Esophagus squamous epithelium (tissue), 4 donors: Measurements from ENCODE around the gene KCNJ9.

Experiments used
- POLR2A ChIP-seq, 4 donors: fragments of 450-650 bp; IDR thresholded peaks; one replicate each; pipeline ENCODE4 v1.6.1; 2017; ENCODE audit warnings: antibody characterized with exemption in 4 of 4, mild to moderate bottlenecking in 4 of 4, moderate library complexity in 3 of 4
- TF ChIP-seq, protein P1 (sequence below), 6 experiments: fragments of 450-650 bp in 4 of 6; fragments of 200-600 bp in 2 of 6; sonication (generic) in 2 of 6; IDR thresholded peaks; one replicate each; pipeline ENCODE4 v1.5.1; 2016 to 2019; ENCODE audit warnings: antibody characterized with exemption in 6 of 6, mild to moderate bottlenecking in 4 of 6, moderate library complexity in 4 of 6

DNA sequence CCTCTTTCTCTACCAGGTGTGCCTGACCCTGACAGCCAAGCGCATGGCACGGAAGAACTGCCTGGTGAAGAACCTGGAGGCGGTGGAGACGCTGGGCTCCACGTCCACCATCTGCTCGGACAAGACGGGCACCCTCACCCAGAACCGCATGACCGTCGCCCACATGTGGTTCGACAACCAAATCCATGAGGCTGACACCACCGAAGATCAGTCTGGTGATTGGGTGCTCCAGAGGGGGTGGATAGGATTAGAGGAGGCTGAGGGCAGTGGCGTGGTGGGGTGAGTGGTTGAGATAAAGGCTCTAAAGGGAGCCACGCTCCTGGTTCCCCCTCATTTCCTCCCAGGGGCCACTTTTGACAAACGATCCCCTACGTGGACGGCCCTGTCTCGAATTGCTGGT lies 47.3 kb downstream of the KCNJ9 start:
- TF ChIP-seq, protein P1, sequence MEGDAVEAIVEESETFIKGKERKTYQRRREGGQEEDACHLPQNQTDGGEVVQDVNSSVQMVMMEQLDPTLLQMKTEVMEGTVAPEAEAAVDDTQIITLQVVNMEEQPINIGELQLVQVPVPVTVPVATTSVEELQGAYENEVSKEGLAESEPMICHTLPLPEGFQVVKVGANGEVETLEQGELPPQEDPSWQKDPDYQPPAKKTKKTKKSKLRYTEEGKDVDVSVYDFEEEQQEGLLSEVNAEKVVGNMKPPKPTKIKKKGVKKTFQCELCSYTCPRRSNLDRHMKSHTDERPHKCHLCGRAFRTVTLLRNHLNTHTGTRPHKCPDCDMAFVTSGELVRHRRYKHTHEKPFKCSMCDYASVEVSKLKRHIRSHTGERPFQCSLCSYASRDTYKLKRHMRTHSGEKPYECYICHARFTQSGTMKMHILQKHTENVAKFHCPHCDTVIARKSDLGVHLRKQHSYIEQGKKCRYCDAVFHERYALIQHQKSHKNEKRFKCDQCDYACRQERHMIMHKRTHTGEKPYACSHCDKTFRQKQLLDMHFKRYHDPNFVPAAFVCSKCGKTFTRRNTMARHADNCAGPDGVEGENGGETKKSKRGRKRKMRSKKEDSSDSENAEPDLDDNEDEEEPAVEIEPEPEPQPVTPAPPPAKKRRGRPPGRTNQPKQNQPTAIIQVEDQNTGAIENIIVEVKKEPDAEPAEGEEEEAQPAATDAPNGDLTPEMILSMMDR (IDR thresholded peaks at IDR 0.05) = no peak
- no peak for TF ChIP-seq POLR2A (IDR thresholded peaks at IDR 0.05)
